ENCODE results near the gene TAT.

DNA sequence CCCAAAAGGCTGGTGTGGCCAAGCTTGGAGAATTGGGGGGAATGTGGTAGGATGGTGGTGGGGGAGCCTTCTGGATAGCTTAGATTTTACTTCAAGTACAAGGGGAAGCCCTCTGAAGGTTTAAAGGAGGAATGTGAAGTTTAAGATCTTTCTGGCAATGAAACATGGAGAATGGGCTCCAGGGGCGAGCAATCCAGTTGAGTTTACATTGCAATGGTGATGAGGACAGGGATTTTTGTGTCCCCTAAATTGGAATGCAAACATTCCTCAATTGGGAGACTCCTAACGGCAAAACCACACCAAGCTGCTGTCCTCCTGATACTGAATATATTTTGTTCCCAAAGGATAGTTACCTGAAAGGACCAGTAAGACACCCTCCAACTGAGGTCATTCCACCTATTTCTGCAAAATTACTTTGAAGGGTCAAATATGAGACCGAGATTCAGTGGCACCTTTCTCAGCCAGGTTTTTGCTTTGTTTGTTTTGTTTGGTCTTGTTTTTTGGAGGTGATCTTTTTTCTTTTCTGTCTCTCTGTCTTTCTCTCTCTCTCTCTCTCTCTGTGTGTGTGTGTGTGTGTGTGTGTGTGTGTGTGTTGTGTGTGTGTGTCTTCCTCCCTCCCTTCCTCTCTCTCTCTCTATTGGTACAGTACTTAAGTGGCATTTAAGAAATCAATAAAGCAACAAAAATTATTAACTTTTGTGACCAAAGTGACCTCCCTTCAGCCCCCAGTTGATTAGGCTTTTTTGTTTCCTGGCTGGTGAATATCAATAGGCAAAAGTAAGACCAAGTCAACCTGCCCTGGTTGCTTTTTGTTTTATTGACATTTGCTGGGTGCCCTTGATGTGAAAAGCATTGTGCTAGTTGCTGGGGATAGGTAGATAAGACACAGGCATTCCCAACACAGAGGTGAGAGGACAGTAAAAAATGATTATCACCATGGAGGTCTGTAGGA is 16.4 kb upstream of the TAT start:
- TF ChIP-seq, protein P1, sequence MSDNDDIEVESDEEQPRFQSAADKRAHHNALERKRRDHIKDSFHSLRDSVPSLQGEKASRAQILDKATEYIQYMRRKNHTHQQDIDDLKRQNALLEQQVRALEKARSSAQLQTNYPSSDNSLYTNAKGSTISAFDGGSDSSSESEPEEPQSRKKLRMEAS (CRISPR knock-in tag; IDR thresholded peaks at IDR 0.05): no peak
- TF ChIP-seq SMAD3 (CRISPR knock-in tag; IDR thresholded peaks at IDR 0.05; ENCODE audit: borderline replicate concordance): no peak
- TF ChIP-seq, protein P2, sequence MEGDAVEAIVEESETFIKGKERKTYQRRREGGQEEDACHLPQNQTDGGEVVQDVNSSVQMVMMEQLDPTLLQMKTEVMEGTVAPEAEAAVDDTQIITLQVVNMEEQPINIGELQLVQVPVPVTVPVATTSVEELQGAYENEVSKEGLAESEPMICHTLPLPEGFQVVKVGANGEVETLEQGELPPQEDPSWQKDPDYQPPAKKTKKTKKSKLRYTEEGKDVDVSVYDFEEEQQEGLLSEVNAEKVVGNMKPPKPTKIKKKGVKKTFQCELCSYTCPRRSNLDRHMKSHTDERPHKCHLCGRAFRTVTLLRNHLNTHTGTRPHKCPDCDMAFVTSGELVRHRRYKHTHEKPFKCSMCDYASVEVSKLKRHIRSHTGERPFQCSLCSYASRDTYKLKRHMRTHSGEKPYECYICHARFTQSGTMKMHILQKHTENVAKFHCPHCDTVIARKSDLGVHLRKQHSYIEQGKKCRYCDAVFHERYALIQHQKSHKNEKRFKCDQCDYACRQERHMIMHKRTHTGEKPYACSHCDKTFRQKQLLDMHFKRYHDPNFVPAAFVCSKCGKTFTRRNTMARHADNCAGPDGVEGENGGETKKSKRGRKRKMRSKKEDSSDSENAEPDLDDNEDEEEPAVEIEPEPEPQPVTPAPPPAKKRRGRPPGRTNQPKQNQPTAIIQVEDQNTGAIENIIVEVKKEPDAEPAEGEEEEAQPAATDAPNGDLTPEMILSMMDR (IDR thresholded peaks at IDR 0.05): no peak
- TF ChIP-seq HMGA2 (CRISPR knock-in tag; IDR thresholded peaks at IDR 0.05): no peak
- TF ChIP-seq, protein P3, sequence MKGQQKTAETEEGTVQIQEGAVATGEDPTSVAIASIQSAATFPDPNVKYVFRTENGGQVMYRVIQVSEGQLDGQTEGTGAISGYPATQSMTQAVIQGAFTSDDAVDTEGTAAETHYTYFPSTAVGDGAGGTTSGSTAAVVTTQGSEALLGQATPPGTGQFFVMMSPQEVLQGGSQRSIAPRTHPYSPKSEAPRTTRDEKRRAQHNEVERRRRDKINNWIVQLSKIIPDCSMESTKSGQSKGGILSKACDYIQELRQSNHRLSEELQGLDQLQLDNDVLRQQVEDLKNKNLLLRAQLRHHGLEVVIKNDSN (CRISPR knock-in tag; IDR thresholded peaks at IDR 0.05): no peak
- TF ChIP-seq FOXP1 (CRISPR knock-in tag; IDR thresholded peaks at IDR 0.05; ENCODE audit: borderline replicate concordance): no peak
- TF ChIP-seq, protein P4, sequence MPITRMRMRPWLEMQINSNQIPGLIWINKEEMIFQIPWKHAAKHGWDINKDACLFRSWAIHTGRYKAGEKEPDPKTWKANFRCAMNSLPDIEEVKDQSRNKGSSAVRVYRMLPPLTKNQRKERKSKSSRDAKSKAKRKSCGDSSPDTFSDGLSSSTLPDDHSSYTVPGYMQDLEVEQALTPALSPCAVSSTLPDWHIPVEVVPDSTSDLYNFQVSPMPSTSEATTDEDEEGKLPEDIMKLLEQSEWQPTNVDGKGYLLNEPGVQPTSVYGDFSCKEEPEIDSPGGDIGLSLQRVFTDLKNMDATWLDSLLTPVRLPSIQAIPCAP (CRISPR knock-in tag; IDR thresholded peaks at IDR 0.05): no peak
- TF ChIP-seq, protein P5, sequence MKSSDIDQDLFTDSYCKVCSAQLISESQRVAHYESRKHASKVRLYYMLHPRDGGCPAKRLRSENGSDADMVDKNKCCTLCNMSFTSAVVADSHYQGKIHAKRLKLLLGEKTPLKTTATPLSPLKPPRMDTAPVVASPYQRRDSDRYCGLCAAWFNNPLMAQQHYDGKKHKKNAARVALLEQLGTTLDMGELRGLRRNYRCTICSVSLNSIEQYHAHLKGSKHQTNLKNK (CRISPR knock-in tag; IDR thresholded peaks at IDR 0.05): no peak
- TF ChIP-seq IRF2 (CRISPR knock-in tag; IDR thresholded peaks at IDR 0.05; ENCODE audit: borderline replicate concordance, low read depth): no peak
